Uterus (tissue), 4 donors: ENCODE results near the gene GALNT6. TPM values are rescaled to one million over a fixed set of nuclear protein-coding genes. Genes with fewer than 3 reads are reported as not detected.
"Not testable (repeated sequence)": the region's sequence is repeated elsewhere in the genome, so short reads cannot be mapped to it uniquely, and the experiment has no call there.

Source experiments
- DNase-seq, 2 donors: peaks; one replicate each; pipeline ENCODE4 v3.0.0-alpha.2; 2019 to 2020
- H3K27ac ChIP-seq, 2 donors: fragments of 200-600 bp; sonication (generic); 1 replicate in 1 of 2; 2 replicates in 1 of 2; pipeline ENCODE4 v1.5.1; 2016 to 2018
- H3K27me3 ChIP-seq, 2 donors: fragments of 200-600 bp; sonication (generic); one replicate each; pipeline ENCODE4 v1.5.1; 2018 to 2019; ENCODE audit warnings: control low read depth in 1 of 2
- H3K36me3 ChIP-seq, 2 donors: fragments of 200-600 bp; sonication (generic); one replicate each; pipeline ENCODE4 v1.5.1; 2019; ENCODE audit warnings: control low read depth in 1 of 2
- H3K4me1 ChIP-seq, 2 donors: fragments of 200-600 bp; sonication (generic); one replicate each; pipeline ENCODE4 v1.5.1; 2018 to 2019; ENCODE audit warnings: control low read depth in 1 of 2
- H3K4me3 ChIP-seq, 2 donors: fragments of 200-600 bp; sonication (generic); 1 replicate in 1 of 2; 2 replicates in 1 of 2; pipeline ENCODE4 v1.5.1; 2018 to 2019; ENCODE audit warnings: mild to moderate bottlenecking in 1 of 2
- H3K9me3 ChIP-seq, 2 donors: fragments of 200-600 bp; sonication (generic); one replicate each; pipeline ENCODE4 v1.5.1; 2019; ENCODE audit warnings: control low read depth in 1 of 2
- CTCF ChIP-seq, 4 experiments: fragments of 200-600 bp in 2 of 4; fragments of 450-650 bp in 2 of 4; sonication (generic) in 2 of 4; IDR thresholded peaks; one replicate each; pipeline ENCODE4 v1.5.1; 2016 to 2019; ENCODE audit warnings: antibody characterized with exemption in 4 of 4, mild to moderate bottlenecking in 2 of 4, moderate library complexity in 1 of 4
- POLR2A ChIP-seq, 2 donors: fragments of 450-650 bp; IDR thresholded peaks; one replicate each; pipeline ENCODE4 v1.6.1; 2016; ENCODE audit warnings: antibody characterized with exemption in 2 of 2, mild to moderate bottlenecking in 1 of 2, moderate library complexity in 1 of 2
- intact Hi-C: fragments of 100-400 bp; cut with DNase I; formaldehyde crosslinking; loops from one replicate; pipeline ENCODE4 v1.15.1; 2023; ENCODE audit warnings: low total_unique reads
- total RNA-seq, 4 donors: library from RNA; depleted of rRNA in 3 of 4; stranded (reverse); fragments of >200 nt in 3 of 4; gene quantifications; one replicate each; pipeline versions ENCODE4 v1.1.0 to v1.2.4, GENCODE V29; 2014 to 2023
- donor health status: DM: yes; HTN: yes; CAD: no.

The GALNT6 gene
- total RNA-seq, 4 donors from 2014 or later: under 0.01 to 1.3 (median 0.76) TPM; not detected in 1

GRCh38 chr12:51320695-51321320 lies 70.4 kb downstream of the GALNT6 start:
- intact Hi-C loops: no loop called here
- Histone ChIP-seq H3K27ac (no peak overlapping the region), H3K9me3 (no peaks in the 10 kb centered on the region), H3K27me3 (no peaks in the 10 kb centered on the region), H3K36me3 (no peaks in the 10 kb centered on the region), H3K4me1 (no peaks in the 10 kb centered on the region), H3K4me3 (no peak overlapping the region)
- DNase-seq: no peak
- TF ChIP-seq CTCF (IDR thresholded peaks at IDR 0.05) (no peak), POLR2A (IDR thresholded peaks at IDR 0.05) (no peak)

GRCh38 chr12:51320311-51320694 lies 70.9 kb downstream of the GALNT6 start:
- Histone ChIP-seq H3K27me3 (no peaks in the 10 kb centered on the region), H3K9me3 (no peaks in the 10 kb centered on the region), H3K27ac (no peak overlapping the region), H3K36me3 (no peaks in the 10 kb centered on the region), H3K4me3 (no peak overlapping the region), H3K4me1 (no peaks in the 10 kb centered on the region)
- no peak for DNase-seq
- intact Hi-C loops: no loop called here
- no peak for TF ChIP-seq CTCF (IDR thresholded peaks at IDR 0.05)
- no peak for TF ChIP-seq POLR2A (IDR thresholded peaks at IDR 0.05)

- Histone ChIP-seq H3K4me3 (no peak overlapping the region), H3K27ac (no peak overlapping the region), H3K36me3 (no peaks in the 10 kb centered on the region), H3K27me3 (no peaks in the 10 kb centered on the region), H3K4me1 (no peaks in the 10 kb centered on the region), H3K9me3 (no peaks in the 10 kb centered on the region)
- intact Hi-C loops: no loop called here
- TF ChIP-seq POLR2A (IDR thresholded peaks at IDR 0.05) (no peak), CTCF (IDR thresholded peaks at IDR 0.05) (no peak)
- no peak for DNase-seq
Observed at GRCh38 chr12:51318846-51319599, 72.2 kb downstream of the GALNT6 start.

- DNase-seq, H3K36me3 ChIP-seq, H3K4me3 ChIP-seq, H3K27me3 ChIP-seq, H3K4me1 ChIP-seq, H3K9me3 ChIP-seq, H3K27ac ChIP-seq, intact Hi-C loops: not testable (repeated sequence)
Observed at GRCh38 chr12:51318057-51318806, 73.0 kb downstream of the GALNT6 start.

GRCh38 chr12:51311389-51311788 lies 79.8 kb downstream of the GALNT6 start:
- TF ChIP-seq CTCF (IDR thresholded peaks at IDR 0.05): no peak
- no peak for TF ChIP-seq POLR2A (IDR thresholded peaks at IDR 0.05)
- no peaks in the 10 kb centered on the region for H3K27me3 ChIP-seq
- intact Hi-C loops: no loop called here

More at GRCh38 chr12:51311389-51311788, 79.8 kb downstream of the GALNT6 start:
- no peaks in the 10 kb centered on the region for H3K36me3 ChIP-seq
- no peaks in the 10 kb centered on the region for H3K4me1 ChIP-seq
- H3K27ac ChIP-seq: no peak overlapping the region
- DNase-seq: no peak
- H3K9me3 ChIP-seq: no peaks in the 10 kb centered on the region
- H3K4me3 ChIP-seq: no peak overlapping the region
